Measurements from ENCODE around the gene MDN1.

- TF ChIP-seq, protein P1, sequence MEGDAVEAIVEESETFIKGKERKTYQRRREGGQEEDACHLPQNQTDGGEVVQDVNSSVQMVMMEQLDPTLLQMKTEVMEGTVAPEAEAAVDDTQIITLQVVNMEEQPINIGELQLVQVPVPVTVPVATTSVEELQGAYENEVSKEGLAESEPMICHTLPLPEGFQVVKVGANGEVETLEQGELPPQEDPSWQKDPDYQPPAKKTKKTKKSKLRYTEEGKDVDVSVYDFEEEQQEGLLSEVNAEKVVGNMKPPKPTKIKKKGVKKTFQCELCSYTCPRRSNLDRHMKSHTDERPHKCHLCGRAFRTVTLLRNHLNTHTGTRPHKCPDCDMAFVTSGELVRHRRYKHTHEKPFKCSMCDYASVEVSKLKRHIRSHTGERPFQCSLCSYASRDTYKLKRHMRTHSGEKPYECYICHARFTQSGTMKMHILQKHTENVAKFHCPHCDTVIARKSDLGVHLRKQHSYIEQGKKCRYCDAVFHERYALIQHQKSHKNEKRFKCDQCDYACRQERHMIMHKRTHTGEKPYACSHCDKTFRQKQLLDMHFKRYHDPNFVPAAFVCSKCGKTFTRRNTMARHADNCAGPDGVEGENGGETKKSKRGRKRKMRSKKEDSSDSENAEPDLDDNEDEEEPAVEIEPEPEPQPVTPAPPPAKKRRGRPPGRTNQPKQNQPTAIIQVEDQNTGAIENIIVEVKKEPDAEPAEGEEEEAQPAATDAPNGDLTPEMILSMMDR (IDR thresholded peaks at IDR 0.05; ENCODE audit: low read depth, low read length), result no peak
- TF ChIP-seq EZH2phosphoT487 (IDR thresholded peaks at IDR 0.05; ENCODE audit: low read depth), result no peak
Measured at GRCh38 chr6:89642956-89643355, 176.6 kb downstream of the MDN1 start.

Data from OCI-LY3 (cell line).